GM12873 (cell line): ENCODE results near the gene TMEM231.

ENCODE experiments used
- CTCF ChIP-seq: IDR thresholded peaks from 2 replicates; pipeline ENCODE4 v1.5.1; 2012; ENCODE audit warnings: low read depth, mild to moderate bottlenecking, moderate library complexity, low read length, control low read depth; ENCODE audit not compliant: insufficient read depth; ENCODE audit errors: missing control alignments

TMEM231 gene

GRCh38 chr16:75589306-75589705 is 33.3 kb upstream of the TMEM231 start:
- no peak for TF ChIP-seq CTCF

DNA sequence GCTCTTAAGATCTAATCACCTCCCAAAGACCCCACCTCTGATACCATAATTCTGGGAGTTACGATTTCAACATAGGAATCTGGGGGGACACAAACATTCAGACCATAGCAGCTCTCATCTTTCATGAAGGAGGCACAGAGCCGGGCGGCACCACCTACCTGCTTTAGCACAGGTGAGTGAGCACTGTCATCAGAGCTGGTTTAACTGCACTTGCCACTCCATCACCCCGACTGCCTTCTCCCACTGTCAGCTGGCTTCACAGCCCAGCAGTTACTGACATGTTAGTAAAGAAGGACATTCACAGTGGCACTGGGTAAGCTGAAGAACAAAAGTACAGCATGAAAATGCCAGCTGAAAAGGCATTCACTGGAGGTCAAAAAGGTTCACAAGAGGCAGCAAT is 32.7 kb upstream of the TMEM231 start:
- TF ChIP-seq CTCF = no peak

DNA sequence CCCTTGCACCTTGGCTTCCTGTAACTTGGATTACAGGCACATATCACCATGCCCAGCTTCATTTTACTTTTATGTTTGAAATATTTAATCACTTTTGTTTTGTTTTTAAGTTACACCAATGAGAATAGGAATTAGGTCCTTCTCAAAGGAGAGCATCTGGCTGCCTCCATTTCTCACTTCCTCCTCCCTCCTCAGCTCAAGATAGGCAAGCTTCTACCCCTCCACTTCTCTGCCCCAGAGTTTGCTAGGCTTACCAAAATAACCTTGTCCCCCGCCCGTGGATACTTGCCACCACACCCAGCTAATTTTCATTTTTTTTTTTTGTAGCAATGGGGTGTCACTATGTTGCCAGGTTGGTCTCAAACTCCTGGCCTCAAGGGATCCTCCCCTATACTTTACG is 28.1 kb upstream of the TMEM231 start:
- no peak for TF ChIP-seq CTCF

- TF ChIP-seq CTCF = no peak
Observed at GRCh38 chr16:75579281-75579834, 23.3 kb upstream of the TMEM231 start.

GRCh38 chr16:75578725-75579124 is 22.7 kb upstream of the TMEM231 start:
- no peak for TF ChIP-seq CTCF

DNA sequence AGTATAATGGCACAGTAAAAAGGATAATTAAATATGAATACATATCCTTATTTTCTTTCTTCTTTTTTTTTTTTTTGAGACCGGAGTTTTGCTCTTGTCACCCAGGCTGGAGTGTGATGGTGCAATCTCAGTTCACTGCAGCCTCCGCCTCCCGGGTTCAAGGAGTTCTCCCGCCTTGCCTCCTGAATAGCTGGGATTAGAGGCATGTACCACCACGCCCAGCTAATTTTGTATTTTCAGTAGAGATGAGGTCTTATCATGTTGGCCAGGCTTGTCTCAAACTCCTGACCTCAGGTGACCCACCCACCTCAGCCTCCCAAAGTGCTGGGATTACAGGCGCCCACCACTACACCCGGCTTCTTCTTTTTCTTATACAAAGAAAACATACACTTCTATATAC is 22.2 kb upstream of the TMEM231 start:
- no peak for TF ChIP-seq CTCF

DNA sequence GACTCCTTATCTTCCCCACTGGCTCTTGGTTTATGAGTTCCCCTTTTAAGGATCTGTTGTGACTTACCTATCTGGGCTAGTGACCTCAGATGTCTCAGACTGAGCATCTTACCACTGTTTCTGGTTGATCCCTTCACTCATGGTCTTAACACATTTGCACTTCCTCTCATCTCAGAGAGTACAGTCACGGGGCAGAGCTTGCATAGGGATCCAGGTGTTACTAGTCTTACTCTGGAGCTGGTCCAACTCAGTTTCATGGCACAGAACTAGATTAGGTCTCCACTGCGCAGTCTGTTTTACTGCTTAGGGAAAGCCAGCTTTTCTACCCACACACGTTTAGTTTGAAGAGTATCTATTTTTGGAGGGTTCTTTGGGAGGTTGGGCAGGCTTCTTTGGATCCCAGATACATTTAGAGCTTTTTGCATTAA is 20.3 kb upstream of the TMEM231 start:
- TF ChIP-seq CTCF = no peak
